GM13977 (cell line): Measurements from ENCODE around the gene KLRC2.
"Not testable (repeated sequence)": the region's sequence is repeated elsewhere in the genome, so short reads cannot be mapped to it uniquely, and the experiment has no call there.

Experiments
- DNase-seq: peaks from one replicate; pipeline ENCODE4 v3.0.0; 2012; ENCODE audit warnings: low spot score
- in situ Hi-C: fragments of 300-500 bp; cut with MboI; formaldehyde crosslinking; loops from one replicate; pipeline ENCODE4 v1.12.0; 2022; ENCODE audit warnings: low sequenced_read_pairs, low pct_unique_long_range_greater_than_20kb, mixed read lengths, inconsistent platforms; ENCODE audit not compliant: unreplicated experiment
- TF ChIP-seq, protein P1 (sequence below): IDR thresholded peaks from 2 replicates; pipeline ENCODE4 v1.5.1; 2012; ENCODE audit warnings: mild to moderate bottlenecking, control low read depth; ENCODE audit not compliant: insufficient read depth; ENCODE audit errors: extremely low read depth, missing control alignments

Gene KLRC2

DNA sequence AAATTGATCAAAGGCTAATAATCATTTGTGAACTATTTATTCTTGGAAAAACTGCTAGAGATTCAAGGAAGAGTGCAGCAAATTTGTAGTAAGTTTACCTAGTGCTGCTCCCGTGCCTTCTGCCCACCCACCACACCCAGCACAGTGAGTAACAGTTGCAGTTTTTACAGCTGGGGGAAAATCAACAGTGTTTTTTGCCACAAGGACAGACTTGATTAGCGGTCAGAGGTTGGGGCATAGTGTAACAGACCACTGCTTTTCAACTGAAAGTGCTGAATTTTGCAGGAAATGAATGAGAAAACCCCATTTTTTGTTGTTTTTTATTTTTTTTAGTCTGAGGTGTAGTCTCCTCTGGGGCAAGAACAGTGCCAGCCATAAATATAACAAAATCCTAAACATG is 38.5 kb downstream of the KLRC2 start:
- TF ChIP-seq, protein P1, sequence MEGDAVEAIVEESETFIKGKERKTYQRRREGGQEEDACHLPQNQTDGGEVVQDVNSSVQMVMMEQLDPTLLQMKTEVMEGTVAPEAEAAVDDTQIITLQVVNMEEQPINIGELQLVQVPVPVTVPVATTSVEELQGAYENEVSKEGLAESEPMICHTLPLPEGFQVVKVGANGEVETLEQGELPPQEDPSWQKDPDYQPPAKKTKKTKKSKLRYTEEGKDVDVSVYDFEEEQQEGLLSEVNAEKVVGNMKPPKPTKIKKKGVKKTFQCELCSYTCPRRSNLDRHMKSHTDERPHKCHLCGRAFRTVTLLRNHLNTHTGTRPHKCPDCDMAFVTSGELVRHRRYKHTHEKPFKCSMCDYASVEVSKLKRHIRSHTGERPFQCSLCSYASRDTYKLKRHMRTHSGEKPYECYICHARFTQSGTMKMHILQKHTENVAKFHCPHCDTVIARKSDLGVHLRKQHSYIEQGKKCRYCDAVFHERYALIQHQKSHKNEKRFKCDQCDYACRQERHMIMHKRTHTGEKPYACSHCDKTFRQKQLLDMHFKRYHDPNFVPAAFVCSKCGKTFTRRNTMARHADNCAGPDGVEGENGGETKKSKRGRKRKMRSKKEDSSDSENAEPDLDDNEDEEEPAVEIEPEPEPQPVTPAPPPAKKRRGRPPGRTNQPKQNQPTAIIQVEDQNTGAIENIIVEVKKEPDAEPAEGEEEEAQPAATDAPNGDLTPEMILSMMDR, result no peak
- in situ Hi-C loops, result no loop called here
- DNase-seq, result no peak

DNA sequence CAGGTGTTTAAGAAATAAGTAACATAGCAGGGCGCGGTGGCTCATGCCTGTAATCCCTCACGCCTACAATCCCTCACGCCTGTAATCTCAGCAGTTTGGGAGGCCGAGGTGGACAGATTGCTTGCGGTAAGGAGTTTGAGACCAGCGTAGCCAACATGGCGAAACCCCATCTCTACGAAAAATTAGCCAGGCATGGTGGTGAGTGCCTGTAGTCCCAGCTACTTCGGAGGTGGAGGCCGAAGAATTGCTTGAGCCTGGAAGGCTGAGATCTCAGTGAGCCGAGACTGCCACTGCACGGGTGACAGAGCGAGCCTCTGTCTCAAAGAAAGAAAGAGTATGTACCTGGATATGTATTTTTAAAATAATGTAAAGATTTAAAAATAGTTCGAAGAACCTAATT is 39.6 kb downstream of the KLRC2 start:
- in situ Hi-C loops, DNase-seq: not testable (repeated sequence)

DNA sequence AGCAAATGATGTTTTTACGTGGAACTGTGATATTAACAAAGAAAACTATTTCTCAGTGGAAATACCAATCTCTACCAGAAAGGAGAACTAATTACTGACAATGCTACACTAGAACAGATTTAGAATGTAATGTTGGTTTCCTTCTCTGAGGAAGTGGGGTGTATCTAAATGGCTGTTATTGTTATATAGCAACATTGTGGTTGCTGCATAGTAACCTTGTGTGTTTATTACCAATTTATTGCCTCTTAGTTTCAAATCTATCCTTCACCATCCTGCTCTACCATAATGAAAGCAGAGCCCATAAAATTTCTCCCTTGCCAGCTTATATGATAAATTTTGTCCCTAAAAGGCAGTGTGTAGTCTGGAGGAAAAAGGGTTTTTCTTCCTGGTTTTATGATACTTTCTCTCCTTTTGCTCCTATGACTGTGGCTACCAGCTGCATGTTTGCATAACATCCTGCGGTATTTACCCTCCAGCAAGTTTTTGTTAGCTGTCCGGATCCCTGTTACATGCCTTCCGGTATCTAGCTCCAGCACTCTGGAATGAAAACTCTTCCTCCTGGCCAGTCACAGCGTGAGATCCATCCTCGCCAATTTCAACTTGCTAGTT is 40.3 kb downstream of the KLRC2 start:
- DNase-seq, result peak; percentile 12
- TF ChIP-seq, protein P1, result no peak
- in situ Hi-C loops, result no loop called here

DNA sequence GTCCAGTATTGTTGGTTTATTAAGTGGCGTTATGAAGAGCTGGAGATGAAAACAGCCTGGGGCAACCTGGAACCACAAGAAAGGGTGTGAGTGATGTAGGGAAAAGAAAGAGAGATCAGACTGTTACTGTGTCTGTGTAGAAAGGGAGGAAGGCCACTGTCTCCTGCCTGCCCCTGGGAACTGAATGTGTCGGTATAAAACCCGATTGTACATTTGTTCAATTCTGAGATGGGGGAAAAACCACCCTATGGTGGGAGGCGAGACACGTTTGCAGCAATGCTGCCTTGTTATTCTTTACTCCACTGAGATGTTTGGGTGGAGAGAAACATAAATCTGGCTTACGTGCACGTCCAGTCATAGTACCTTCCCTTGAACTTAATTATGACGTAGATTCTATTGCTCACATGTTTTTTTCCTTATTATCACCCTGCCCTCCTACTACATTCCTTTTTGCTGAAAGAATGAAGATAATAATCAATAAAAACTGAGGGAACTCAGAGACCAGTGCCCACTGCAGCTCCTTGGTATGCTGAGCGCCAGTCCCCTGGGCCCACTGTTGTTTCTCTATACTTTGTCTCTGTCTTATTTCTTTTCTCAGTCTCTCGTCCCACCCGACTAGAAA is 41.2 kb downstream of the KLRC2 start:
- in situ Hi-C loops, DNase-seq: not testable (repeated sequence)

DNA sequence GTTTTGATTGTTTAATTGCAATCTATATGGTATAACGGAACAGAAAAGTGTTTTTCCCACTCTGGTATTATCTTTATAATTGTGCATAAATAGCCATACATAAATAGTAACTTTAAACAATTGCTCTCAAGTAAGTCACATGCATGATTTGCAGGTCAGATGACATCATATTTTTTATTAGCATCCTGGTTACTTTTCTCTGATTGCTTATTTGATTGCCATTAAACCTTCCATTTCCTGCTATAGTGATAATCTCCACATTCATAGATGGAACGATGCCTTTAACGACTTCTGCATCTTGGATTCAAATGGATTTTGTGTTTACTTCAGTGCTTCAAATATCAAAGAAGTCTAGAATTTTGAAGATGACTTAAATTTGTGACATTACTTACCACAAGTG is 42.5 kb downstream of the KLRC2 start:
- TF ChIP-seq, protein P1, result no peak
- DNase-seq, result no peak
- in situ Hi-C loops, result no loop called here

DNA sequence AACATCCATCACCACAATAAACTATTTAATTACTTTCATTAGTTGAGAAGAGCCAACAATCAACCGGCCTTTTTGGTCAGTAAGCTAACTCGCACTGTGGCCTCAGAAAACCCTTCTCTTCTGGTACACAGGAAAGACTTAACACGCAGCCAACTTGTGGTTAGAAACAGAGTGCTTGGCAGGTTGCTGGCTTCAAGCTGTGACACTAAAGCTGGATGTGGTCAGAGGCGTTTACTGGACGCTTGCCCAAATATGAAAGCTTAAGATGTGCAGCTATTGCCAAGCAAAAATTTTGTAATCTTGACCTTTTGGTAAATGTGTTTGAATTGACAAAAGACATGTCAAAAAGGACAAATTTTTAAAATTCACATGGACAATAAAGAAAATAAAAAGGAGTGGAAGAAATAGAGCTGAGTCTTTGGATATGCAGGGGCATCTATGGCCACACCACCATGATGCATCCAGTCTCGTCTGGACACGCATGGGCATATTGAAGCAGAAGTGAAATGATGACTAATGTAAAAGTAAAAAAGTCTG is 43.3 kb downstream of the KLRC2 start:
- in situ Hi-C loops, result no loop called here
- DNase-seq, result peak; percentile 17

DNA sequence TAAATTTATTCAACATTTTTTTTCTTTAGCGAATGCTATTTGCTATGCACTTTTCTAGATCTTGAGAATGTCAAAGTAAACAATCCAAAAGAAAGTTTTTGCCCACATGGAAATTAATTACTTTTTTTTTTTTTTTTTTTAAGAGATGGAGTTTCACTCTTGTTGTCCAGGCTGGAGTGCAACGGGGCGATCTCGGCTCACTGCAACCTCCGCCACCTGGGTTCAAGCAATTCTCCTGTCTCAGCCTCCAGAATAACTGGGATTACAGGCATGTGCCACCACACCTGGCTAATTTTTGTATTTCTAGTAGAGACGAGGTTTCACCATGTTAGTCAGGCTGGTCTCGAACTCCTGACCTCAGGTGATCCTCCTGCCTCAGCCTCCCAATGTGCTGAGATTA is 44.8 kb downstream of the KLRC2 start:
- in situ Hi-C loops, result not testable (repeated sequence)

More for the DNA sequence above, 43.3 kb downstream of the KLRC2 start:
- TF ChIP-seq, protein P1, result no peak

DNA sequence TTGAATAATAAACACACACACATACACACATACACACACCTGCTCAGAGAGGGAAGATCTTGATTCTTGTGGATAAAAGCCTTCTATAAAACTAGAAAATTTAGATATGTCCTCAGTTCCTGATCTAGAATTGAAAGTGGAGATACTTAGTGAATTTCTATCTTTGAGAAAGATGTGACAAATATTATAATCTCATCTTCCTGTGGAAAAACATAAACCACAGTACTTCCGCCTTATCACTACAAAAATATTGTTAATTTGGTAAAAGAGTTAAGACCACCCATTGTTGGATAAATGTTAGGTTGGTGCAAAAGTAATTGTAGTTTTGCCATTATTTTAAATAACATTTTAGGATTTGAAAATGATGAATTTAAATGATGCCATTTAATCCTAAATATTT is 45.9 kb downstream of the KLRC2 start, which contains the start of gene KLRK1:
Gene KLRK1, minus strand, starts transcription at position 138 of the 400 bp plus-strand sequence. CDS start 1,231 bp downstream, outside the sequence.
- in situ Hi-C loops, result no loop called here
- TF ChIP-seq, protein P1, result no peak
- DNase-seq, result no peak

More for the DNA sequence above, 44.8 kb downstream of the KLRC2 start:
- DNase-seq, result not testable (repeated sequence)
